ES-I3 (cell line): ENCODE measurements around the gene TMEM109.
A peak's percentile ranks its signal among the peaks of the same experiment; 100 is the strongest.
"Not testable (repeated sequence)": the region's sequence is repeated elsewhere in the genome, so short reads cannot be mapped to it uniquely, and the experiment has no call there.

ENCODE experiments used
- H3K36me3 ChIP-seq: 2 replicates; pipeline ENCODE4 v1.6.1; 2013; ENCODE audit warnings: mild to moderate bottlenecking, low read length, control low read depth, moderate library complexity; ENCODE audit not compliant: insufficient read depth
- H3K4me1 ChIP-seq: 2 replicates; pipeline ENCODE4 v1.6.1; 2013; ENCODE audit warnings: mild to moderate bottlenecking, control low read depth, low read length; ENCODE audit not compliant: insufficient read depth
- H3K9ac ChIP-seq: 2 replicates; pipeline ENCODE4 v1.6.1; 2013; ENCODE audit warnings: low read depth, mild to moderate bottlenecking, low read length, moderate library complexity
- H3K9me3 ChIP-seq: 2 replicates; pipeline ENCODE4 v1.6.1; 2013; ENCODE audit warnings: mild to moderate bottlenecking, low read length, moderate library complexity; ENCODE audit not compliant: control insufficient read depth, insufficient read depth

Gene TMEM109

GRCh38 chr11:60897496-60897895 is 16.5 kb upstream of the TMEM109 start:
- H3K9me3 ChIP-seq = no peaks in the 10 kb centered on the region
- no peak overlapping the region for H3K9ac ChIP-seq
- no peaks in the 10 kb centered on the region for H3K4me1 ChIP-seq
- peaks cover 48% of the 10 kb centered on the region for H3K36me3 ChIP-seq

- Histone ChIP-seq H3K9ac (no peak overlapping the region), H3K9me3 (no peaks in the 10 kb centered on the region), H3K4me1 (no peaks in the 10 kb centered on the region), H3K36me3 (peaks cover 43% of the 10 kb centered on the region)
These were observed 14.7 kb upstream of the TMEM109 start for GRCh38 chr11:60899046-60899936.

- 0 out of 2 replicates have a peak, but pooled peaks cover 4% of the 10 kb centered on the region for H3K4me1 ChIP-seq
- H3K36me3 ChIP-seq = peaks cover 38% of the 10 kb centered on the region
- no peaks in the 10 kb centered on the region for H3K9me3 ChIP-seq
- no peak overlapping the region for H3K9ac ChIP-seq
These were observed 14.0 kb upstream of the TMEM109 start for GRCh38 chr11:60899977-60900376.

- 0 out of 2 replicates have a peak, but pooled peaks cover 4% of the 10 kb centered on the region for H3K4me1 ChIP-seq
- H3K9ac ChIP-seq = no peak overlapping the region
- H3K9me3 ChIP-seq = no peaks in the 10 kb centered on the region
- H3K36me3 ChIP-seq = peaks cover 37% of the 10 kb centered on the region
These were observed 13.1 kb upstream of the TMEM109 start for GRCh38 chr11:60900673-60901404.

- Histone ChIP-seq H3K36me3 (peaks cover 34% of the 10 kb centered on the region), H3K9me3 (no peaks in the 10 kb centered on the region), H3K9ac (no peak overlapping the region), H3K4me1 (0 out of 2 replicates have a peak, but pooled peaks cover 4% of the 10 kb centered on the region)
These were observed 11.3 kb upstream of the TMEM109 start for GRCh38 chr11:60902625-60903024.

- Histone ChIP-seq H3K9ac (peak overlapping the region; percentile 84), H3K9me3 (no peaks in the 10 kb centered on the region), H3K36me3 (peaks cover 18% of the 10 kb centered on the region), H3K4me1 (0 out of 2 replicates have a peak, but pooled peaks cover 4% of the 10 kb centered on the region)
These were observed 8.9 kb upstream of the TMEM109 start for GRCh38 chr11:60905047-60905446.

GRCh38 chr11:60905551-60906113 is 8.3 kb upstream of the TMEM109 start:
- Histone ChIP-seq H3K9me3 (no peaks in the 10 kb centered on the region), H3K9ac (peak overlapping the region; percentile 84), H3K36me3 (peaks cover 16% of the 10 kb centered on the region), H3K4me1 (0 out of 2 replicates have a peak, but pooled peaks cover 4% of the 10 kb centered on the region)

- peak within 1 kb of the TSS; percentile 84 for H3K9ac ChIP-seq
- H3K4me1 ChIP-seq = 0 out of 2 replicates have a peak, but pooled peaks cover 4% of the 10 kb centered on the region
- H3K9me3 ChIP-seq = no peaks in the 10 kb centered on the region
- H3K36me3 ChIP-seq = peaks cover 10% of the 10 kb centered on the region
These were observed 7.6 kb upstream of the TMEM109 start, which contains the start of gene PRPF19 for GRCh38 chr11:60906132-60906972. Gene PRPF19 (minus strand): TSS chr11:60906585. CDS start chr11:60906382, 203 bp downstream.

- peaks cover 15% of the 10 kb centered on the region for H3K4me1 ChIP-seq
These were observed 5.2 kb upstream of the TMEM109 start for GRCh38 chr11:60908803-60909202.

GRCh38 chr11:60909680-60910280 is 4.2 kb upstream of the TMEM109 start:
- H3K9me3 ChIP-seq, H3K9ac ChIP-seq, H3K36me3 ChIP-seq: not testable (repeated sequence)
- H3K4me1 ChIP-seq = peaks cover 12% of the 10 kb centered on the region

More at GRCh38 chr11:60908803-60909202, 5.2 kb upstream of the TMEM109 start:
- Histone ChIP-seq H3K9ac (no peak overlapping the region), H3K36me3 (no peaks in the 10 kb centered on the region), H3K9me3 (no peaks in the 10 kb centered on the region)

- Histone ChIP-seq H3K9ac (no peak overlapping the region), H3K9me3 (no peaks in the 10 kb centered on the region), H3K4me1 (peaks cover 12% of the 10 kb centered on the region), H3K36me3 (no peaks in the 10 kb centered on the region)
These were observed 3.7 kb upstream of the TMEM109 start for GRCh38 chr11:60910281-60910687.

GRCh38 chr11:60910711-60911380 is 3.1 kb upstream of the TMEM109 start:
- no peaks in the 10 kb centered on the region for H3K36me3 ChIP-seq
- no peak overlapping the region for H3K9ac ChIP-seq
- peaks cover 14% of the 10 kb centered on the region for H3K4me1 ChIP-seq
- no peaks in the 10 kb centered on the region for H3K9me3 ChIP-seq
